A549 (cell line): Measurements from ENCODE around the gene LAMA3.

Source experiments
- CBX2 ChIP-seq: fragments of 200-600 bp; sonication (generic); IDR thresholded peaks from 2 replicates; pipeline ENCODE4 v1.6.1; 2016; ENCODE audit warnings: low read depth, mild to moderate bottlenecking, borderline replicate concordance
- EHMT2 ChIP-seq: fragments of 200-600 bp; sonication (generic); IDR thresholded peaks from 2 replicates; pipeline ENCODE4 v1.6.1; 2016; ENCODE audit warnings: antibody characterized with exemption, low read depth, mild to moderate bottlenecking, moderate library complexity
- EP300 ChIP-seq, 2 experiments: fragments of >200 bp; sonication (Bioruptor Twin); formaldehyde crosslinking; IDR thresholded peaks; 2 replicates in 1 of 2; 3 replicates in 1 of 2; pipeline ENCODE4 v1.6.1; 2016 to 2017
- KDM1A ChIP-seq: fragments of 200-600 bp; sonication (generic); IDR thresholded peaks from 2 replicates; pipeline ENCODE4 v1.6.1; 2016; ENCODE audit warnings: low read depth, mild to moderate bottlenecking
- MYC ChIP-seq: IDR thresholded peaks from 2 replicates; pipeline ENCODE4 v1.6.1; 2012; ENCODE audit warnings: mild to moderate bottlenecking, inconsistent platforms, low read length, improper control_type of control experiment, borderline replicate concordance
- POLR2A ChIP-seq: IDR thresholded peaks from 2 replicates; pipeline ENCODE4 v1.6.1; 2012; ENCODE audit warnings: mild to moderate bottlenecking, low read length
- RAD21 ChIP-seq, 2 experiments: fragments of >200 bp in 1 of 2; sonication (Bioruptor Twin) in 1 of 2; formaldehyde crosslinking in 1 of 2; IDR thresholded peaks in 1 of 2; conservative IDR thresholded peaks in 1 of 2; 2 replicates in 1 of 2; 3 replicates in 1 of 2; pipeline ENCODE4 v1.6.1; 2012 to 2018; ENCODE audit warnings: inconsistent platforms in 1 of 2
- RCOR1 ChIP-seq: fragments of 150-350 bp; IDR thresholded peaks from 2 replicates; pipeline ENCODE4 v1.6.1; 2014; ENCODE audit warnings: antibody characterized with exemption, low read length, low read depth
- RNF2 ChIP-seq: fragments of 200-600 bp; sonication (generic); IDR thresholded peaks from 2 replicates; pipeline ENCODE4 v1.6.1; 2016; ENCODE audit warnings: low read depth, mild to moderate bottlenecking, antibody characterized with exemption, moderate library complexity, borderline replicate concordance
- ZFP36 ChIP-seq: fragments of 450-650 bp; IDR thresholded peaks from 2 replicates; pipeline ENCODE4 v1.6.1; 2014; ENCODE audit warnings: borderline replicate concordance; ENCODE audit not compliant: partially characterized antibody
- TF ChIP-seq, protein P1 (sequence below): fragments of >200 bp; sonication (Bioruptor Twin); formaldehyde crosslinking; IDR thresholded peaks from 3 replicates; pipeline ENCODE4 v1.5.1; 2016
- TF ChIP-seq, protein P2 (sequence below): fragments of 200-600 bp; sonication (generic); IDR thresholded peaks from 2 replicates; pipeline ENCODE4 v1.6.1; 2016; ENCODE audit warnings: antibody characterized with exemption, mild to moderate bottlenecking, moderate library complexity

DNA sequence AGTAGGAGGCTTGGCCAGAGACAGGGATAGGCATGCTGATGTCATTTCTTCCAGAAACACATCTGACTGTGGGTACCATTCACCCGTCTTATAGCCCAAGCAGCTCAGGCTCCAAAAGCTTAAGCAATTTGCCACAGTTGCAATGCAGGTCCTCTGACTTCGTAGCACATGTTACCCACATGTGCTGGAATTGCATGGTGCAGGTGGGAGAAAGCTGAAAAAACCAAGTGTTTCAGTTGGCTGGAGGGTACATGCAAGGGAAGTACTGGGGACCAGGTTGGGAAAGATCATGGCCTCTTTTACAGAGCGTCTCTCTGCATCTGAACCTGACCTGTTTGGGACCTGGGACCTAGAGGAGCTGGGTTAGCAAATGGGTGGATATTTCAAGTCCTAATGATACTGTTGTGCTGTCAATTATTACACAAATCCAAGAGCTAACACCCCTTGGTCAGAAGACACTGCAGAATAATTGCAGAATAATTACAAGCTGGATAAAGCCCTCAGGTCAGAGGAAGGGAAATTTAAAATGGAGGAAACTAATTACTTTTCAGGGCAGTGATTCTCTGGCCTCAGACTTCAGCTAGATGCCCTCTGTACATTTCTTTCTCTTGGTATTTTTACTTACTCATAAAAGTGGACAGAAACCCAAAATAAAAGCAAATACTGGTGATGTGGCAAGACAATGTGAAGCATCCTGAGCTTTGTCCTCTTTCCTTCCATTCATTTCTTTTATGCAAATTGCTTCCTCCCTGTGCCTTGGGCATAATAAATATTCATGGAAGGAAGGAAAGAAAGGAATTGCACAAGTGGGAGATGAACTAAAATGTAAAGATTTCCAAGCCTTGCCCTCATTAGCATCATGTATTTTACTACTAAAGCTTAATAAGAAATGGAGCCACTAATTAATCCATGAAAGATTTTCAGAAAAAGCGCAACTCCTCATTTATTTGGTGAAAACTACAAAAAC is 279.7 kb downstream of the LAMA3 start:
- TF ChIP-seq CBX2 = no peak
- TF ChIP-seq ZFP36 = no peak
- TF ChIP-seq, protein P1, sequence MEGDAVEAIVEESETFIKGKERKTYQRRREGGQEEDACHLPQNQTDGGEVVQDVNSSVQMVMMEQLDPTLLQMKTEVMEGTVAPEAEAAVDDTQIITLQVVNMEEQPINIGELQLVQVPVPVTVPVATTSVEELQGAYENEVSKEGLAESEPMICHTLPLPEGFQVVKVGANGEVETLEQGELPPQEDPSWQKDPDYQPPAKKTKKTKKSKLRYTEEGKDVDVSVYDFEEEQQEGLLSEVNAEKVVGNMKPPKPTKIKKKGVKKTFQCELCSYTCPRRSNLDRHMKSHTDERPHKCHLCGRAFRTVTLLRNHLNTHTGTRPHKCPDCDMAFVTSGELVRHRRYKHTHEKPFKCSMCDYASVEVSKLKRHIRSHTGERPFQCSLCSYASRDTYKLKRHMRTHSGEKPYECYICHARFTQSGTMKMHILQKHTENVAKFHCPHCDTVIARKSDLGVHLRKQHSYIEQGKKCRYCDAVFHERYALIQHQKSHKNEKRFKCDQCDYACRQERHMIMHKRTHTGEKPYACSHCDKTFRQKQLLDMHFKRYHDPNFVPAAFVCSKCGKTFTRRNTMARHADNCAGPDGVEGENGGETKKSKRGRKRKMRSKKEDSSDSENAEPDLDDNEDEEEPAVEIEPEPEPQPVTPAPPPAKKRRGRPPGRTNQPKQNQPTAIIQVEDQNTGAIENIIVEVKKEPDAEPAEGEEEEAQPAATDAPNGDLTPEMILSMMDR = no peak
- TF ChIP-seq, protein P2, sequence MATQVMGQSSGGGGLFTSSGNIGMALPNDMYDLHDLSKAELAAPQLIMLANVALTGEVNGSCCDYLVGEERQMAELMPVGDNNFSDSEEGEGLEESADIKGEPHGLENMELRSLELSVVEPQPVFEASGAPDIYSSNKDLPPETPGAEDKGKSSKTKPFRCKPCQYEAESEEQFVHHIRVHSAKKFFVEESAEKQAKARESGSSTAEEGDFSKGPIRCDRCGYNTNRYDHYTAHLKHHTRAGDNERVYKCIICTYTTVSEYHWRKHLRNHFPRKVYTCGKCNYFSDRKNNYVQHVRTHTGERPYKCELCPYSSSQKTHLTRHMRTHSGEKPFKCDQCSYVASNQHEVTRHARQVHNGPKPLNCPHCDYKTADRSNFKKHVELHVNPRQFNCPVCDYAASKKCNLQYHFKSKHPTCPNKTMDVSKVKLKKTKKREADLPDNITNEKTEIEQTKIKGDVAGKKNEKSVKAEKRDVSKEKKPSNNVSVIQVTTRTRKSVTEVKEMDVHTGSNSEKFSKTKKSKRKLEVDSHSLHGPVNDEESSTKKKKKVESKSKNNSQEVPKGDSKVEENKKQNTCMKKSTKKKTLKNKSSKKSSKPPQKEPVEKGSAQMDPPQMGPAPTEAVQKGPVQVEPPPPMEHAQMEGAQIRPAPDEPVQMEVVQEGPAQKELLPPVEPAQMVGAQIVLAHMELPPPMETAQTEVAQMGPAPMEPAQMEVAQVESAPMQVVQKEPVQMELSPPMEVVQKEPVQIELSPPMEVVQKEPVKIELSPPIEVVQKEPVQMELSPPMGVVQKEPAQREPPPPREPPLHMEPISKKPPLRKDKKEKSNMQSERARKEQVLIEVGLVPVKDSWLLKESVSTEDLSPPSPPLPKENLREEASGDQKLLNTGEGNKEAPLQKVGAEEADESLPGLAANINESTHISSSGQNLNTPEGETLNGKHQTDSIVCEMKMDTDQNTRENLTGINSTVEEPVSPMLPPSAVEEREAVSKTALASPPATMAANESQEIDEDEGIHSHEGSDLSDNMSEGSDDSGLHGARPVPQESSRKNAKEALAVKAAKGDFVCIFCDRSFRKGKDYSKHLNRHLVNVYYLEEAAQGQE = no peak
- no peak for TF ChIP-seq EHMT2
- no peak for TF ChIP-seq POLR2A
- TF ChIP-seq RAD21 (conservative IDR thresholded peaks at IDR 0.05 in 1 of 2, IDR thresholded peaks at IDR 0.05 in 1 of 2) = no peak
- no peak for TF ChIP-seq EP300 (IDR thresholded peaks at IDR 0.05)
- no peak for TF ChIP-seq MYC
- no peak for TF ChIP-seq RNF2
- no peak for TF ChIP-seq RCOR1
- no peak for TF ChIP-seq KDM1A
